Measurements from ENCODE around the gene PRR15L. TPM values are rescaled to one million over a fixed set of nuclear protein-coding genes. Genes with fewer than 3 reads are reported as not detected.
"Not testable (repeated sequence)": the region's sequence is repeated elsewhere in the genome, so short reads cannot be mapped to it uniquely, and the experiment has no call there.

The PRR15L gene
- total RNA-seq, 1 donor from 2014 or later, result not detected

DNA sequence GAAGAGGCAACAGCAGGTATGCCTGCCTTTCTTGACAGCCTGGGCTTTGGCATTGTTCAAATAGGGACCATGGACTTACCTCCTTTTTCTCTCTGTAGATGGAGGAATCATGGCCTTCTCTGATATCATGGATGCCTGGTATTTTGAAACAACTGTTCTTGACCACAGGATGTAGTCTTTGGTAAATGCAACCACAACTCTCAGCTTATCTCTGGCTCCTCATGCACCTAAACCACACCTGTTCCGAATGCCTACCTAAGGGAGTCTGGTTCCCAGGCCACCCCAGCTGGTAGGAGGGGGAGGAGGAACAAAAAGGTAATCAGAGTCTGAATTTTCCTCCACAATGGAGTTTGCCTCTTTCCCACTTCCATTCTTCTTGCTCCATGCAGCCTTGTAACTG is 32.0 kb upstream of the PRR15L start:
- DNase-seq (ENCODE audit: low spot score in 2 of 2) (no peak), FAIRE-seq (no peak)

DNA sequence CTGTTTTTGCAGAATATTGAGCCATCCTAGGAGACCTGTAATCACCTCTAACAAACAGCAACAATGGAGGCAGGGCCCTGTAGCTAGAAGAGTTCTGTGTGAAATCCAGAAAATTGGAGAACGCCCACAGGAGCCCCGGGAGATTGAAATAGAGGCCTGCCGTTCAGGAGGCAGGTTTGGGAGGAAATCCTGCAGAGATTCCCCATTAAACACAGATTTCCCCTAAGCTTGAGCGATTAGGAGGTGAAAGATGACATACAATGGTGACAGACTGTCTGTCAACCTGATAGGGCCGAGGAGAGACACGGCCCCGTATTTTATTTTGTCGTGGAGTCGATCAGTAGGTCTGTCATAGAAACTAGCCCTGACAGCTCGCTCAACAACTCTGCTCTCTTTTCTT is 31.5 kb upstream of the PRR15L start:
- DNase-seq (ENCODE audit: low spot score in 2 of 2) (no peak), FAIRE-seq (no peak)

DNA sequence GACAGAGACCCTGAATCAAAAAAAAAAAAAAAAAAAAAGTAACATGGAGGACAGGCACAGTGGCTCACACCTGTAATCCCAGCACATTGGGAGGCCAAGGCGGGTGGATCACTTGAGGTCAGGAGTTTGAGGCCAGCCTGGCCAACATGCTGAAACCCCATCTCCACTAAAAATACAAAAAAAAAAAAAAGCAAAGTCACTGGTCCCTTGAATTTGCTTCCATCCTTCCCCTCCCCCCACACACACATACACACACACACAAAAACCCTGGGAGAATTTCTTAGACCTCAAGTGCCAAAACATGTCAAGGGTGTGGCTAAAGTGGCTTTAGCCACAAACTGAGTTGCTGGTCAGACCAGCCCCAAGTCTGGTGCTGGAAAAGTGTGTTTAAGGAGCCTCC is 30.8 kb upstream of the PRR15L start:
- not testable (repeated sequence) for DNase-seq (ENCODE audit: low spot score in 2 of 2); FAIRE-seq

DNA sequence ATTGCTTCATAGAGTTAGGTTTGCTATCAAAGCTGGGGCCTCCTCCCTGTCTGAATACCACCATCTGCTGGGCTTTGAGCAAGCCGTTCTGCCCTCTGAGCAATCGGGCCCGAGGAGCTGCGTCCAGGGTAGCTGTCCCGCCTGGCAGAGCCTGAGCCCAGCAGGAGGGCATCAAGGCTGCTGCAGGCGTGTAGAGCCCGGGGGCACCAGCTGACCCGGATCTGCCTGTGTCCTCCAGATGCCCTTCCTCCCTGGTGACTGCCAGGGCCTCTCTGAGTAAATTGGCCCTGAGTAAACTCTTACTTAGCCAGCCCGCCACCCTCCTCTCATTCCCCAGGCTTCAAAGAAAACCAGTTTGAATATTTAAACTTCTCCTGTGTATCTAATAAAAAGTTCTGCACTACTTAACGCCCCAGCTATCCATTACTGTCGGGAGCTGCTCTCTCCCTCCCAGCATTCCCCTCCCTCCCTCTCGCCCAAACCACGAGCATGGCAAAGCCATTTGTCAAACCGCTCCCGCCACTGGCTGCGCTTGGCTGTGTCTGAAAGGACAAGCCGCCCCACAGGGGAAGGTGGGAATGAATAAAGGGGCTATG is 29.7 kb upstream of the PRR15L start:
- DNase-seq (ENCODE audit: low spot score in 2 of 2), result no peak
- no peak for FAIRE-seq

DNA sequence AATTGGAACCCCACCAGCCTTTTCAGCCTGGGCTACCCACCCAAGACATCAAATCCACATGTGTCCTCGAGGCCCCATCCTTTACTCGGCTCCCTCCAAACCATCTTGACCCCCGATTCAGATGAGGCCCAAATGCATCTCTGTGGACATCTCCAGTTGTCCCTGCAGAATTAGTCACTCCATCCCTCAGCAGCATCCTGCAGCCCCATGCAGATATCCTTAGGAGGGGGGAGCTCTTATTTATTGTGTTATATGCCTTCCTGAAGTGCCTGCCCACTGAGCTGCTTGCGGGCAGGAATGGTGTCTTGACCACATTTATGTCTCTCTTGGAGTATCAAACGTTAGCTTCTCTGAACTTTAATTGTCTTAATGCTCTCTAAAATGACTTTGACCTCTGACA is 28.8 kb upstream of the PRR15L start:
- DNase-seq (ENCODE audit: low spot score in 2 of 2), result no peak
- FAIRE-seq, result no peak

DNA sequence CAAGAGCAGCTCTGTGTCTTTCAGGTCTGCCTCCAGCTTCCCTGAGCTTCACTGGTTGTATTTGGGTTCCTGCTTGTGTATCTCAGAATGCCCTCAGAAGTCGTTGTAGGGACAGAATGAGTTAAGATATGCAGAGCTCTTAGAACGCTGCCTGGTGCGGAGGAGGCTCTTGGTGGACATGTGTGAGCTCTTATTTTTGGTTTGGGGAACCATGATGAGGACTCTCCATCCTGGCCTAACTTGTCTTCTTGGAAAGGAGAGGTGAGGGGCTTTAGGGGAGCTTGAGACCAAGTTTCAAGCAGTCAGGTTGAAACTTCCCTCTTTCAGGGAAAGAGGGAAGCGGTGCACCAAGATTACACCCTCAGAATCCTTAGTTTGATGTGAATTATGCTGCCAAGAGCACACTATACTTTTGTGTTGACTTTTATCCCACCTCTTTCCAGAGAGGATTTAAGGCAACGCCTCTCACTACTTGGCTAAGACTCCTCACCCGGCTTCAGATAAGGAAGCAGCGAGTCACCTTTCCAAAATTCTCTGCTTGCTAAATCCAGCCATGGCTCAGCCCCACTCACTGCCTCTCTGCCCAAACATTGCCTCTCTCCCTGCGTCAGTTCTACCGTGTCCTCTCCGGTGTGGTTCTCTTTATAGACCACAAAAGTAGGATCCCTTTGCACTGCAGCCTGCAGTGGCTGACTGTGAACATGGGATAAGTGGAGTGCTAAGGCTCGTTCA is 26.0 kb upstream of the PRR15L start:
- no peak for FAIRE-seq
- DNase-seq (ENCODE audit: low spot score in 2 of 2), result no peak

DNA sequence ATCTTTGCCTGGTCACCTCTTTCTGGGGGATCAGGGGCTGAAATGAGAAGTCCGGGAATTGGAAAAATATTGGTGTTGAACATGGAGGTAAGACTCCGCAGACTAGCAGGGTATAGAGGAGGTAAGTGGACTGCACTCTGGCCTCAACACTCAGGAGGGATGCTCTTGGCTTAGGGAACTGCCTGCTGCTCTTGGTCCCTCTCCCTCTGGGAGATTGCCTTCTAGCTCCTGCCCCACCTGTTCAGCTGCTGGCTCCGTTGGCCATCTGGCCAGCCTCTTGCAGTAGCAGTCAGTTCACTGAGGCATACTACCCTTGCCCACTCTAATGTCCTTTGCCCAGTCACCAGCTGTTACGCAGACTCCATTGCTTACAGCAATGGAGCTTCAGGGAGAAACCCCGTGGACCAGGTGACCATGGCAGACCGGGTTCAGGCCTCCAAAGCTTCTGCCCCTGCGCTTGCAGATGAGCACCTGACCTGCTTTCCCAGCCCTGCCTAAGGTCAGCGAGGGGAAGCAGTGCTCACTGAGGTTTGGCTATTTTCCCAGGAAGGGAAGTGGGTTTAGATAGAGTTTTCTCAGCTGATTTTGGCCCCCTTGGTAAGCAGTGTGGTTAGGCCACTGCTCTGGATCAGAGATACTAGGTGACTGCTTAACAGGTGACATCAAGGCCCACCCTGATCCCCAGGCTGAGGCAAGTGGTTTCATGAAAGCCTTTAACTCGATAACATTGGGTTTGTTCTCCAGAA is 25.1 kb upstream of the PRR15L start:
- FAIRE-seq, result no peak
- DNase-seq (ENCODE audit: low spot score in 2 of 2), result no peak

DNA sequence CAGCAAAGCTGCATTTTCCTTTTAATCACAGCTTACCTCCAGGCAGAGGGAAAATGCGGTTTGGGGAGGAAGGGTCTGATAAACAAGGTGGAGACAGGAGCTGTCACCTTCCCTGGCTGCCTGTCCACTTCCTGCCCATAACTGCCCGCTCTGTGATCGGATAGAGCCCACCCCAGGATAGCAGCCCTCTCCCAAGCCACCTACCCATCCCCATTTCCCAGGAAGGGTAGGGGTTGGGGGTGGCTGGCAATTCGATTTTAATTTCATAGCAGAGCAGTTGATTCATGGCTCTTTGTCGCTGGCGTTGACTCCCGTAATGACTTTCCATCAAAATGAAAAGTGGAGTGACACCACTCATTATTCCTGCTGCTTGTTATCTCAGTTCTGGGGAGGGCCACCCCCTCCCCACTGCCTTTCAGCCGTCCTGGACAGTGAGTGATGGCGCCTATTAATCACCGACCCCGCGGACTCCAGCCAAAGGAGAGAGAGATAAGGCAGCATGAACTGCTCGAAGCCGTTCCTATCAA is 24.5 kb upstream of the PRR15L start:
- no peak for DNase-seq (ENCODE audit: low spot score in 2 of 2)
- FAIRE-seq, result no peak

DNA sequence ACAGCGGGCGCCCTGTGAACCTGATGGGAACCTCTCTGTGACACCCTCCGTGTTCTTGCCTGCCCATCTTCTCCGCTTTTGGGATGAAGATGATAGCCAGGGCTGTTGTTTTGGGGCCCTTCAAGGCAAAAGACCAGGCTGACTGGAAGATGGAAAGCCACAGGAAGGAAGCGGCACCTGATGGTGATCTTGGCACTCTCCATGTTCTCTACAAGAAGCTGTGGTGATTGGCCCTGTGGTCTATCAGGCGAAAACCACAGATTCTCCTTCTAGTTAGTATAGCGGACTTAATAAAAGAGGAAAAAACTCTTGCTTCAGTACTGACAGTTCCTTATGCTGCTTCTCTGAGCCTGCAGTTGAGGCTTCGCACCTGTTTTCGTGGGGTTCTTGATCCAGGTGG is 23.8 kb upstream of the PRR15L start:
- DNase-seq (ENCODE audit: low spot score in 2 of 2), result no peak
- FAIRE-seq, result no peak

DNA sequence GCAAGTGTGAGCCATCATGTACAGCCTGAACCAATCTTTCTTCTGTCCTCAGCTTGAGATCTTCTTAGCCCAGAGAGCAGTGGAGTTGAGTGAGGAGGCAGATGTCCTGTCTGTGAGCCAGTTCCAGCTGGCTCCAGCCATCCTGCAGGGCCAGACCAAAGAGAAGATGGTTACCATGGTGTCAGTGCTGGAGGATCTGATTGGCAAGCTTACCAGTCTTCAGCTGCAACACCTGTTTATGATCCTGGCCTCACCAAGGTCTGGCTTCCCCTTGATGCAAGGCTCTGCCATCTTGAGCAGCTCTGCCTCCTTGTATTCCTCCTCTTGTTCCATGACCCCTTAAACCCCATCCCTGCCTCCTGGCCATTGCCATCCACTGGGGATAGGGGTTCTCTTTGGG is 22.9 kb upstream of the PRR15L start:
- FAIRE-seq, result no peak

DNA sequence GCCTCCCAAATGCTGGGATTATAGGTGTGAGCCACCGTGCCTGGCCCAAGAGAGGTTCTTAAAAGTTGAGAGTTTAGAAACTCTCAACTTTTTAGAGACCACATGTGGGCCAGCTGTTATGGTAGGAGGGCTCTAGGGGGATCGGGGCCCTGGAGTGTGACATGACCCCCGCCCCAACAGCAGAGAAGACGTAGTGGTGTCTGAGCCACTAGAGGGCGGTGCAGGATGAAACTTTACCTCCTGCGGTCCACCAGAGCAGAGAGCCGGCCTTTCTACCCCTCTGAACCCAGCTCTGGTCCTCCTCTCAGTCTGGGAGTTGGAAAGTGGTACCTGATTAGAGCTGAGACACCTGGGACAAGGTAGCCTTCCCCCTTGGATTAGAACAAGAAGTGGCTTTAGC is 20.6 kb upstream of the PRR15L start:
- no peak for FAIRE-seq
- peak; percentile 46 to 75 for DNase-seq (ENCODE audit: low spot score in 2 of 2)

More for the DNA sequence above, 22.9 kb upstream of the PRR15L start:
- DNase-seq (ENCODE audit: low spot score in 2 of 2), result no peak

DNA sequence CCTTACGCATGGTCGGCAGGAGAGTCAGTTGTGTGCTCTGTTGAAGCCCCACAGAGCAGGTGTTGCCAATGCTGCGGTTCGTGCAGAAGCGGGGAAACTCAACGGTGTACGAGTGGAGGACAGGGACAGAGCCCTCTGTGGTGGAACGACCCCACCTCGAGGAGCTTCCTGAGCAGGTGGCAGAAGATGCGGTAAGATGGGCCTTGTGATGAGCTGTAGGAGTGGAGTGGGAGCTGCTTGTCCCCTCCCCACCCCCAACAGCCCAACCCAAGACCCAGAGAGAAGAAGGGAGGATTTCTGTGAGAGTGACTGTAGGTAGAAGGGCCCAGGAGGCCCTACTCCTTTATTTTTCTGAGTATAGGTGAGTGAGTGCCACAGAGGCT is 18.1 kb upstream of the PRR15L start:
- DNase-seq (ENCODE audit: low spot score in 2 of 2), result no peak
- FAIRE-seq, result no peak

DNA sequence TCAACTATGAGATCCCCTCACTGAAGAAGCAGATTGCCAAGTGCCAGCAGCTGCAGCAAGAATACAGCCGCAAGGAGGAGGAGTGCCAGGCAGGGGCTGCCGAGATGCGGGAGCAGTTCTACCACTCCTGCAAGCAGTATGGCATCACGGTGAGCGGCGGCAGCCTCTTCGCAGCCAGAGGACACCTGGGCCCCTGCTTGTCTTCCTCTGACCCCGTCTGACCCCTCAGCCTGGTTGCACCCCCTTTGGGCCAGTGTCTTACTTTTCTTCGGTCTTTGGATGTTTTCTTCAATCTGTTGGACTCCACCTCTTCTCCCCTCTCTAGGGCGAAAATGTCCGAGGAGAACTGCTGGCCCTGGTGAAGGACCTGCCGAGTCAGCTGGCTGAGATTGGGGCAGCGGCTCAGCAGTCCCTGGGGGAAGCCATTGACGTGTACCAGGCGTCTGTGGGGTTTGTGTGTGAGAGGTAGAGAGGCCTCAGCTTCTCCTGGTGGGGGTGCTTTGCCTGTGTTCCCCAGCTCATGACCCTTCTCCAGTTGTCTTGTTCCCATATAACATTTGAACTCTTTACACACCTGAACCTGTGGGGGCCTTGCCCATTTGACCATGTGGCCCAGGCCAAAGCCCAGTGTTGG is 17.6 kb upstream of the PRR15L start:
- DNase-seq (ENCODE audit: low spot score in 2 of 2) (no peak), FAIRE-seq (no peak)

DNA sequence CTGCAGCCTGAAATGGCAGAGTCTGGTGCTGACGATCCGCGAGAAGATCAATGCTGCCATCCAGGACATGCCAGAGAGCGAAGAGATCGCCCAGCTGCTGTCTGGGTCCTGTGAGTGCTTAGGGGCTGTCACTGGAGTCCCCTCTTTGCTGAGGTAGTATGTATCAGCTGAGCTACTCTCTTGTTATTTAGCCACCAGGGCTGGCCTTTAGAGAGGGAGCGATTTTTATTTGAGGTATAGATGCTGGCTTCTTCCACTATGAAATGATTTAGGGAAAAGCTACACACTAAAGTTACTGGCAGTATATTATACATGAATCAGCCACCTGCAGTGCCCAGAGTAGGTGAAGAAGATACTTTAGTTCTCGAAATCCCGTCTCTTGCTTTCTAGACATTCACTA is 15.9 kb upstream of the PRR15L start:
- no peak for DNase-seq (ENCODE audit: low spot score in 2 of 2)
- no peak for FAIRE-seq

DNA sequence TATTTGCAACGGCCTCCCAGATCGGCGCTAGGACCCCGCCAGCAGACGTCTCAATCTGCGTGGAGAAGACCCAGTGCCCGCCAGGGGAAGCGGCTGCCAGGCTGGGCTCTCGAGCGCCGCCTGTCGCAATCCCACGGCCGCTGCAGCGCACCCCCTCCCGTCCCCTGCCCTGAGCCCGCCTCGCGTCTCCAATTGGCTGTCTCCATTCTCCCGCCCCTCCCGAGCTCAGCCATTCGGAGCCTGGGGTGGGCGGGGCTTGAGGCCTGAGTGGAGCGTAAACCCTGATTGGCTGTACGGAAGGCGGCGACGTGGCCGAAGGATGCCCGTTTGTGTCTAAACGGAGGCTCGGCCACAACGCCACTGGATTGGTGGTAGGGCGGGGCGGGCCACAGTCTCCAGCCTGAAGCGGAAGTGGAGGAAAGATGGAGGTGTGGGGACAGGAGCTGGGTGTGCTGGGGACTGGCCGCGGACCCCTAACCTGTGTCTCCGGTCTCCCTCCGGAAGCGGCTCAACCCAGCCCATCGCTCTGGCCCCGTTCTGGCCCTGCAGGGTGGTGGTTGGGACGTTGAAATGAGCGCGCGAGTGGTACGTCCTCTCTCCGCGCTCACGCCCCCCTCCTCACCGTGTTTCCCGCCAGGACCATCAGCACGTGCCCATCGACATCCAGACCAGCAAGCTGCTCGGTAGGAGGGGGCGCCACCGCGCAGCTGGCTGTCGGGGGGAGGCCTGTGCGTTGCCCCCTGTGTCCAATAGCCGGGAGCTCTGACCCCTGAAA is 13.2 kb upstream of the PRR15L start, which contains the start of gene CDK5RAP3:
Gene CDK5RAP3, plus strand, starts transcription at position 389 of the 775 bp plus-strand sequence. Its CDS starts 34 bp downstream, at position 423.
- peak; percentile 97 for FAIRE-seq
- peak; percentile 88 to 96 for DNase-seq (ENCODE audit: low spot score in 2 of 2)

DNA sequence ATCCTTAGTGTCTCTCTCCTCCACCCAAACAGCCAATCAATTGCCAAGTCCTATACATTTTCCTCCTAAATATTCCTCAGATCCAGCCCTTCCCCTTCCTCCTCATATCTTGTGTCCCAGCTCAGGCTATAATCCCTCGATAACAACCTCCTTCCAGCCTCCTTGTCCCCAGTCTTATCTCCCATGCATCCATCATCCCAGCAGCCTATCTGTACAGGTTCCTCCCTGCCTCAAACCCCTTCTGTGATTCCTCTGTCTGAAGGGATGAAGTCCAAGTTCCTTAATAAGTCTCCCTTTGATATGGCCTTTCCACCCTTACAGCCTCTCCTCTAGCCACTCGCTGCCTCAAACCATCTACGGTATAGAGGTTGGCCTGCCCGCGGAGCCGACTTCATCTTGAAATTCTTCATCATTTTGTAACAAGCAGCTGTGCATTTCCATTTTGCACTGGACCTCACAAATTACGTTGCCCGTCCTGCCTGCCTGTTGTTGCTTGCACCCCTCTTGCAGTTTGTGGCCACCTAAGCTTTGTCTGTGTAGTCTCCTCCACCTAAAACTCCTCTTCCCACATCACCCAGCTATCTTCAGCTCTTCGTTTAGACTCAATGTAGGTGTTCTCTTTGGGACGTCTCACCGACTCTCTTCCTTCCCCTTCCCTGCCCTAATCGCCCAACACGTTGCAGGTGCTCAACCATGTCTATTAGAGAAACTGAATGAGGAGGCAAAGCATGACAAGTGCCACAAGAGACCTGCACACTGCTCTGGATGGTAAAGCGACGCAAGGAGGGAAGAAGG is 12.4 kb upstream of the PRR15L start:
- DNase-seq (ENCODE audit: low spot score in 2 of 2) (no peak), FAIRE-seq (no peak)

DNA sequence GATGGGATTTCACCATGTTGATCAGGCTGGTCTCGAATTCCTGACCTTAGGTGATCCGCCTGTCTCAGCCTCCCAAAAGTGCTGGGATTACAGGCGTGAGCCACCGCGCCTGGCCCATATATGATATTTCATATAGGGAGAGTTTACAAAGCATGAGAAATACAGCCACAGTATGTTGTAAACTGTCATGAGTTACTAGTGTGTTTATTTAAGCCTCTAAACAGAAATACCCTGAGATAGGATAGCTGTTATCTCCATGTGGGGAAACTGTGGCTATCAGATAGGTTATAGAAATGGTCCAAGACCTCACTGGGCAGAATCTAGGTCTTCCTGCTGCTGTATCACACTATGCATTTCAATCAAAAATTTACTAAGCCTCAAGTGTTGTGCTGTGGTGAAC is 11.2 kb upstream of the PRR15L start:
- no peak for FAIRE-seq
- DNase-seq (ENCODE audit: low spot score in 2 of 2), result no peak

DNA sequence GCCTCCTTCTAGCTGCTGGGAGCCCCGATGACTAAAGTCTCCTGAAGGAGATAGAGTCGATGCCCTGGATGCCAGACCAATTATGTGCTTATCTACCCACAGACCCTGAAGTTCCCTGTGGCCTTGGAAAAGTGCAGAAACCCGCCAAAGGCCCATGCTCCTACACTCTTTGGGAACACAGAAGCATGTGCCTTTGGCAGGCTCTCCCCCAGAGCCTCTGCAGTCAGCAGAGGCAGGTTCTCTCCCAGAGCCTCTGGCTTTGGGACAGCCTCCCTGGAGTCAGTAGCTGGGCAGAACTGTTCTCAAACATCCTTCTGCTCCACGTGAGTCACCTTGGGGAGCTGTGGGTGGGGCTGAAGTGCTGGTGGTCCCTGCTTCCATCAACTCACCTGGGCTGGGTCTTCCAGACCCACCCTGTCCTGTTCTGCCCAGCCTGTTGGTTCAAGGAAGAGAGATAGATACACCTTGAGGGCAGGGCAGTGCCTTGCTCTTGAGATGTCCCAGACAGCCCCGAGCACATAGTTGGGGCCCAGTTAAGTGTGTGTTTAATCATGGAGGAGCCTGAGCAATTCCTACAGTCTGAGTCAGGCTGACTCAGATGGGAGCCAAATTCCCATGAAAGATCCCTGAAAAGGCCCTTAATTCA is 10.0 kb upstream of the PRR15L start:
- FAIRE-seq, result no peak
- DNase-seq (ENCODE audit: low spot score in 2 of 2), result no peak

DNA sequence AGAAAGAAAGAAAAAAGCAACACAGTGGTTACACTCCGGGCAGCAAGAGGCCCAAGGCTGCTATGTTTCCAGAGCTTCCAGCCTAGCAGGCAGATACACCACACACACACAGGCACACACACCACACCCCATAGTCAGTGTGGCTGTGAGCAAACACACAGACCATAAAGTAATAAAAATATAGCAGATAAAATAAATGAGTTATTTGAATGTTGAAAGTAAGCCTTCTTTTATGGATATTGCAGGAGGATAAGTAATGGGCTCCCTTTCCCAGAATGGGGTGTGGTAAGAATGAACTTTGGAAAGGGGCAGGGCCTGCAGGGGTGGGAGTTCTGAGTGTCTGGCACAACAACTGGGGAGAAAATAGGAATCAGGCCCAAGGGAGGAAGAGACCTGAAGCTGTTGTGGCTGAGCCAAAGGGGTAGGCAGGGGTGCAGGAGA is 8.4 kb upstream of the PRR15L start:
- DNase-seq (ENCODE audit: low spot score in 2 of 2) (no peak), FAIRE-seq (no peak)
